Sigmoid colon (tissue), 4 donors: ENCODE results near the gene RASGRF2.

ENCODE experiments used
- CTCF ChIP-seq, 4 experiments: fragments of 450-650 bp in 3 of 4; fragments of 200-600 bp in 1 of 4; IDR thresholded peaks; one replicate each; pipeline ENCODE4 v1.5.1; 2016 to 2019; ENCODE audit warnings: antibody characterized with exemption in 4 of 4, mild to moderate bottlenecking in 3 of 4, moderate library complexity in 2 of 4
- EP300 ChIP-seq, 4 donors: sonication (generic); formaldehyde crosslinking; IDR thresholded peaks; one replicate each; pipeline ENCODE4 v1.6.1; 2017; ENCODE audit warnings: antibody characterized with exemption in 4 of 4
- POLR2A ChIP-seq, 2 donors: fragments of 450-650 bp; IDR thresholded peaks; one replicate each; pipeline ENCODE4 v1.6.1; 2016; ENCODE audit warnings: antibody characterized with exemption in 2 of 2, mild to moderate bottlenecking in 2 of 2, moderate library complexity in 2 of 2

GRCh38 chr5:80987078-80987766 lies 27.1 kb downstream of the RASGRF2 start:
- TF ChIP-seq CTCF (IDR thresholded peaks at IDR 0.05) (no peak), POLR2A (IDR thresholded peaks at IDR 0.05) (no peak), EP300 (IDR thresholded peaks at IDR 0.05) (no peak)
